HG02588 (cell line): ENCODE measurements around the gene ERVK3-1.
A peak's percentile ranks its signal among the peaks of the same experiment; 100 is the strongest.

Source experiments
- ATAC-seq: cut with Tn5 transposase; IDR thresholded peaks from one replicate; pipeline ENCODE4 v1.9.1; 2021; ENCODE audit warnings: mild to moderate bottlenecking, moderate library complexity; ENCODE audit not compliant: unreplicated experiment

Gene ERVK3-1

DNA sequence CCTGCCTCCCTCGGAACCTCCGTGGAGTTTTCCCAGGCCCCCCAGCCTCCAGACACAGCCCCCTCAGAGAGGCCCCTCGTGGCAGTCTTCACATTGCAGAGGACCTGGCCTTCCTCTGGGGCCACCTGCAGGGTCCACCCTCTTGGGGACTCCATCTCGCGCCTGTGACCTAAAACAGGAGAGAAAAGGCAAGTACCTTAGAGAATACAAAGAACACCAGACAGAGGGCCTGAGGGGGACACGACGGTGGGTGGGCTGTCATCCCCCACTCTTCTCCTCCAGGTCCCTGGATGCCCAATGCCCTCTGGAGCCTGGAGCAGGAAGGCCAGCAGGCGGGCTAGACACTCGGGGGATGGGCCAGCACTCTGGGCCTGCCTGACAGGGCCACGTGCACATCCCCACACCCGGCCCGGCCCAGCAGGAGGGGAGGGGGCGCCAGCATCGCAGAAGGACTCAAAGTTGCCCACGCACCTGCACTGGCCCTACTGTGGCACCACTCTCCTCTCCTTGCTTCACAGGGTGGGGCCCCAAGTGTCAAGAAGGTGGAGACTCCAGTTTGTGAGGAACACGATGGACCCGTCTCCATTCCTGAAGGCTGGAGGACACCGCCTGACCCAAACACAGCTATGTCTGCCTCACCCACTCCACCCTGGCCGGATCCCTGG is 52.4 kb downstream of the ERVK3-1 start:
- ATAC-seq, result no peak

- peak; percentile 2 for ATAC-seq
Measured at GRCh38 chr19:58361900-58362271, 56.7 kb downstream of the ERVK3-1 start.

- ATAC-seq, result peak; percentile 85
Measured at GRCh38 chr19:58362272-58362994, 57.3 kb downstream of the ERVK3-1 start, which contains the start of gene ZNF497. ZNF497 (minus strand) TSS chr19:58362751; CDS start chr19:58357635, 5,116 bp downstream.

DNA sequence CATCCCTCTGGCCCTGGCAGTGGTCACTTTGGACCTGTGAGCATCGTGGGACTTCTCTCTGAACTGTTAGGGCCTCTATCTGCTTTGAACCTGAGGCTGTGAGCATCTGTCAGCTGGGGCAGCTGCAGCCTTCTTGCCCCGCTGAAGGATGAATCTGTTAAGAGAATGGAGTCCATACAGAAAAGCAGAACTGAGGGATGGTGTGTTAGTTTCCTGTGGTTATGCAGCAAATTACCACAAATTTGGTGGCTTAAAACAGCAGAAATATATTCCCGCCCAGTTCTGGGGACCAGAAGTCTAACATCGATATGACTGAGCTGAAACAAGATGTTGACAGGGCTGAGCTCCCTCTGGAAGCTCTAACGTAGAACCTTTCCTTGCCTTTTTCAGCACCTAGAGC is 59.0 kb downstream of the ERVK3-1 start:
- ATAC-seq, result no peak
